Posterior vena cava (tissue), 2 donors: ENCODE data around the gene WSB2. TPM values are rescaled to one million over a fixed set of nuclear protein-coding genes. Genes with fewer than 3 reads are reported as not detected.
"Not testable (repeated sequence)": the region's sequence is repeated elsewhere in the genome, so short reads cannot be mapped to it uniquely, and the experiment has no call there.

Experiments used
- DNase-seq: peaks from one replicate; pipeline ENCODE4 v3.0.0-alpha.2; 2020; ENCODE audit warnings: low spot score
- intact Hi-C, 2 donors: fragments of 100-400 bp; cut with DNase I; formaldehyde crosslinking; loops; one replicate each; pipeline versions ENCODE4 v1.14.1 to v1.14.2; 2022 to 2023
- total RNA-seq, 2 donors: library from RNA; stranded (reverse); fragmentation: NEBNext Ultra II Directional; extraction: Animal tissue kit (Norgen Biotek cat#: 25700); gene quantifications; one replicate each; pipeline ENCODE4 v1.2.1, GENCODE V29; 2021
- donor health status: DM: yes; HTN: yes; CAD: no.
- donor health status: DM: yes; HTN: yes; CAD: no.

WSB2 gene
- total RNA-seq, 2 donors from 2014 or later, result 73.1 to 107 TPM

DNA sequence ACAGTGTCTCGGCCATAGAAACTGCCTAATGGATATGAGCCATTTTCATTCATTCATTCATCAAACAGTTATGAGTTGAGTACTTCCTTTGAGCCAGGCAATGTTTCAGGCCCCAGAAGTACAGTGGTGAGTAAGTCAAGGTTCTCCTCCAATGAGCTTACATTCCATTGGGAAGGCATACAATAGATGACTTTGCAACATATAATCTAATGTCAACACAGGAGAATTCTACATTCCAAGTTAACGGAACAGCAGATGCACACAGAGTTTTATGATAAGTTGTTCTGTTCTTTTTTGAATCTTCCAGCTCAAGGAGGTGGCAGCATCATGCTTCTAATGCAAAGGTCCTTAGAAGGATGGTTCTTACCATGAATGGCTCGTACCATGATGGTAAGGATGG is 47.7 kb downstream of the WSB2 start:
- intact Hi-C loops, result no loop called here
- DNase-seq, result no peak

- DNase-seq, result no peak
- intact Hi-C loops, result no loop called here
Measured at GRCh38 chr12:118011961-118012360, 49.0 kb downstream of the WSB2 start.

DNA sequence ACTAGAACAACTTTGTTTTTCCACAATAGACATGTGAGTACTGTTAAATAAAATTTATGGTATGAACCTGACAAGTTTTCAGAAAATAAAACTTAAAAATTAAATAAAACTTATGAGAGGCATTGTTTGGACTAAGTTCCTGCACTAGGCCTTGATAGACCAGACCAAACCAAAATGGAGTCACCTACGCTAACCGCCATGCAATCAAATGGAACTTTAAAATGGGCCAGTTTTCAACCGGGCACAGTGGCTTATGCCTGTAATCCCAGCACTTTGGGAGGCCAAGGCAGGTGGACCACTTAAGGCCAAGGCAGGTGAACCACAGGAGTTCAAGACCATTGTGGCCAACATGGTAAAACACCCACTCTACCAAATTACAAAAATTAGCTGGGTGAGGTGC is 49.6 kb downstream of the WSB2 start:
- intact Hi-C loops, result no loop called here
- DNase-seq, result no peak

GRCh38 chr12:118010903-118011302 is 50.1 kb downstream of the WSB2 start:
- DNase-seq, result no peak
- intact Hi-C loops, result no loop called here

GRCh38 chr12:117999806-118000205 is 61.2 kb downstream of the WSB2 start:
- not testable (repeated sequence) for DNase-seq

GRCh38 chr12:117998719-117999118 is 62.3 kb downstream of the WSB2 start:
- intact Hi-C loops, result no loop called here
- no peak for DNase-seq

More at GRCh38 chr12:117999806-118000205, 61.2 kb downstream of the WSB2 start:
- intact Hi-C loops, result not testable (repeated sequence)

DNA sequence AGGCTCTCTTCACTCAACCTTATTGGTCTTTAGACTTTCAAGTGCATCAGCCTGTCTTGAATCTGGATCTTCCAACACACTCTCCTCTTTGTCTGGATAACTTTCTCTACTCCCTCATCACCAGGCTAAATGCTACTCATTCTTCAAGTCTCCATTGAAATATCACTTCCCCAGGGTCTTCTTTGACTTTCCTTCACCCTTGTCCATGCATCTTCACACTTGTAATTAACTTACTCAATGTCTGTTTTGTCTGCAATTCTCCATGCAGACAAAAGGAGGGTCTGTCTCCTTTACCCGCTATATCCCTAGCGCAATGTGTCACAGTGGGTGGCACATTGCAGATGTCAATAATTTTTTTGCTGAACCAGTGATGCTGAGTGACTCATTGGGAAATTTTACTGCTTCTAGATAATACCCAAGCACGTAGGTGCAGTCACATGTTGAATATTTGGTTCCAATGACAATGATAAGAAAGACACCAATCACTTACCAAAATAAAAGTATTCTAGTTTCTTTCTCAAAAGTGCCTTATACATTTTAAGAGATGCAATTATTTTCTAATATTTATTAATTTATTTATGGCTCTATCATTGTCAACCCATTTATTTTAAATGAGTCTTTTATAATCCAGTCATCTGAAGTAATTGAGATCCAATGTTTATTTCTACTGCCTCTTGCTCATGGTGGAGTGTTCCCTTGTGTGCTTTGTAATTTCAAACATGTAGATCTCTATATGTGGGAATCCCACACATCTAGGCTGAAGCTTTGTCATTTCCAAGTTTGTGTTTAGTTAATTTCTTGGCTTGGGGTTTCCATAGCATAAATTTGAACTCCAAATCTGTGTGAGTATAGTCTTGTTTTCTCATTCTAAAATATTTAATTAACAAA is 66.2 kb downstream of the WSB2 start:
- no peak for DNase-seq
- intact Hi-C loops, result no loop called here

- DNase-seq, result no peak
- intact Hi-C loops, result no loop called here
Measured at GRCh38 chr12:117986705-117987469, 74.1 kb downstream of the WSB2 start.

GRCh38 chr12:117985182-117985581 is 75.8 kb downstream of the WSB2 start:
- intact Hi-C loops, result no loop called here
- no peak for DNase-seq

Other genes starting within 250 kb of the WSB2 start
- gene KSR2, start 92.2 kb downstream of the WSB2 start, total RNA-seq, result under 1 TPM in 1 of 2 donors, not detected in 1; 0.05 TPM
- 1 to 10 TPM; 6.0 to 7.0 TPM for gene RFC5, start 44.5 kb downstream of the WSB2 start, total RNA-seq
- gene VSIG10, start 42.8 kb upstream of the WSB2 start, total RNA-seq, result 10 to 100 TPM; 11.1 to 15.3 TPM
- gene PEBP1, start 74.9 kb upstream of the WSB2 start, total RNA-seq, result 100 to 1,000 TPM; 134 to 156 TPM